Inferior parietal cortex (tissue), 1 donor: ENCODE measurements around the gene TRPC6.
A peak's percentile ranks its signal among the peaks of the same experiment; 100 is the strongest.
"Not testable (repeated sequence)": the region's sequence is repeated elsewhere in the genome, so short reads cannot be mapped to it uniquely, and the experiment has no call there.

ENCODE experiments used
- DNase-seq: peaks from one replicate; pipeline ENCODE4 v3.0.0-alpha.2; 2016; ENCODE audit errors: extremely low spot score

Gene TRPC6

GRCh38 chr11:101453682-101454081, 130.1 kb downstream of the TRPC6 start:
- DNase-seq: no peak

- DNase-seq: no peak
Measured at GRCh38 chr11:101448881-101449442, 134.8 kb downstream of the TRPC6 start.

- DNase-seq: no peak
Measured at GRCh38 chr11:101446726-101447125, 137.1 kb downstream of the TRPC6 start.

GRCh38 chr11:101446238-101446637, 137.6 kb downstream of the TRPC6 start:
- DNase-seq: no peak

- DNase-seq: no peak
Measured at GRCh38 chr11:101445761-101446160, 138.0 kb downstream of the TRPC6 start.

GRCh38 chr11:101444851-101445250, 139.0 kb downstream of the TRPC6 start:
- no peak for DNase-seq

- DNase-seq: no peak
Measured at GRCh38 chr11:101444164-101444563, 139.6 kb downstream of the TRPC6 start.

- no peak for DNase-seq
Measured at GRCh38 chr11:101442936-101443521, 140.8 kb downstream of the TRPC6 start.

- DNase-seq: no peak
Measured at GRCh38 chr11:101442171-101442570, 141.6 kb downstream of the TRPC6 start.

- DNase-seq: no peak
Measured at GRCh38 chr11:101441747-101442146, 142.1 kb downstream of the TRPC6 start.

GRCh38 chr11:101439488-101439887, 144.3 kb downstream of the TRPC6 start:
- DNase-seq: no peak

GRCh38 chr11:101438708-101439107, 145.1 kb downstream of the TRPC6 start:
- not testable (repeated sequence) for DNase-seq

GRCh38 chr11:101438126-101438525, 145.7 kb downstream of the TRPC6 start:
- DNase-seq: no peak

GRCh38 chr11:101436511-101437142, 147.2 kb downstream of the TRPC6 start:
- peak; percentile 16 for DNase-seq

- no peak for DNase-seq
Measured at GRCh38 chr11:101435408-101435973, 148.3 kb downstream of the TRPC6 start.

- DNase-seq: no peak
Measured at GRCh38 chr11:101434026-101434643, 149.7 kb downstream of the TRPC6 start.

- DNase-seq: no peak
Measured at GRCh38 chr11:101433151-101433550, 150.7 kb downstream of the TRPC6 start.

GRCh38 chr11:101429703-101430540, 153.9 kb downstream of the TRPC6 start:
- DNase-seq: no peak

- no peak for DNase-seq
Measured at GRCh38 chr11:101428918-101429317, 154.9 kb downstream of the TRPC6 start.

- no peak for DNase-seq
Measured at GRCh38 chr11:101407324-101407723, 176.5 kb downstream of the TRPC6 start.
